ENCODE results near the gene IFNL1.
"Not testable (repeated sequence)": the region's sequence is repeated elsewhere in the genome, so short reads cannot be mapped to it uniquely, and the experiment has no call there.

The IFNL1 gene

DNA sequence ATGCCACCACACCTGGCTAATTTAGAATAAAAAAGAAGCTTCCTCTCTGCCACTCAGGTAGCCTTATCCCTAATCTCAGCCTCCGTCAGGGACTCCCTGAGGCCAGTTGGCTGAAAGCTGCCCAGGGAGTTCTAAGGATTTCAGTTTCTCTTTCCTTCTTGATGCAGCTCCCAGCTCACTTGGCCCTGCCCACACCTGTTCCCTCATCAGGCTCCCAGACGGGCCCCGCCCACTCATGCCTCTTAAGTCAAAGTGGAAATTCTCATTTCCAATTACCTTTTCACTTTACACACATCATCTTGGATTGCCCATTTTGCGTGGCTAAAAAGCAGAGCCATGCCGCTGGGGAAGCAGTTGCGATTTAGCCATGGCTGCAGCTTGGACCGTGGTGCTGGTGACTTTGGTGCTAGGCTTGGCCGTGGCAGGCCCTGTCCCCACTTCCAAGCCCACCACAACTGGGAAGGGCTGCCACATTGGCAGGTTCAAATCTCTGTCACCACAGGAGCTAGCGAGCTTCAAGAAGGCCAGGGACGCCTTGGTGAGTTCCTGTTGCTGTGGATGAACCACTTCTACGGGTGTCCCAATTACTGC lies at the start of gene IFNL1:
Gene IFNL1, plus strand, starts transcription at position 353 of the 591 bp plus-strand sequence. Its CDS starts 15 bp downstream, at position 368.
- DNase-seq (ENCODE audit: low read depth): no peak

DNA sequence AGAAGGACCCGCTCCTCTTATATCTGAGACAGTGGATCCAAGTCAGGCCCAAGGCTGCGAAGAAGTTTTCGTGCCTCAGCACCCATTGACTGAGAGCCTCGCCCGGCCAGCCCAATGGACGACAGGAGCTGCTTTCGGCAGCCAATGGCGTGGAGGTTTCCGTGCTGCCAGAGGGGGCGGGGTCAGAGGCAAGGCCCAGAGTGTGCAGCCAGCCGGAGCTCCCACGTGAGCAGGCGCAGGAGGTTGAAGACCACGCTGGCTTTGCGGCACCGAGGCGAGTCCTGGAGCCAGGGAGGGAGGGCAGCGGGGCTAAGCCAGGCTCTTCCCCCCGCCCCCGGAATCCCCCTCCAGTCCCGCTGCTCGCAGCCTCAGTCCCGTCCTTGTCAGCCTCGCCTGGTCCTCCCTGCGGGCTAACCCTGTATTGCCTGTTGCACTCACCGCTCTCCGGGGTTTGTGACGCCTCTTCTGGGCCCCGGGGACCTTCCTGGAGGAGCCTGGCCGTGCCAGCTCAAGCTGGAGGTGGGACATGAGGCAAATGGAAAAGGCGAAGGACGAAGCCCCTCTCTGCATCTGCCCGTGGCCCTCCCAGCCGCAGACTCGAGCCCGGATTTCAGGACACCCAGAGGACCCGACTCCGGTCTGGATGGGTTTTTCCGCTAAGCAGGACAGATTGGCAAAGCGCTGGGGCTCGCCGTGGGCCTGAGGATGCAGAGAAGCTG lies 49.1 kb upstream of the IFNL1 start:
- DNase-seq (ENCODE audit: low read depth): no peak

DNA sequence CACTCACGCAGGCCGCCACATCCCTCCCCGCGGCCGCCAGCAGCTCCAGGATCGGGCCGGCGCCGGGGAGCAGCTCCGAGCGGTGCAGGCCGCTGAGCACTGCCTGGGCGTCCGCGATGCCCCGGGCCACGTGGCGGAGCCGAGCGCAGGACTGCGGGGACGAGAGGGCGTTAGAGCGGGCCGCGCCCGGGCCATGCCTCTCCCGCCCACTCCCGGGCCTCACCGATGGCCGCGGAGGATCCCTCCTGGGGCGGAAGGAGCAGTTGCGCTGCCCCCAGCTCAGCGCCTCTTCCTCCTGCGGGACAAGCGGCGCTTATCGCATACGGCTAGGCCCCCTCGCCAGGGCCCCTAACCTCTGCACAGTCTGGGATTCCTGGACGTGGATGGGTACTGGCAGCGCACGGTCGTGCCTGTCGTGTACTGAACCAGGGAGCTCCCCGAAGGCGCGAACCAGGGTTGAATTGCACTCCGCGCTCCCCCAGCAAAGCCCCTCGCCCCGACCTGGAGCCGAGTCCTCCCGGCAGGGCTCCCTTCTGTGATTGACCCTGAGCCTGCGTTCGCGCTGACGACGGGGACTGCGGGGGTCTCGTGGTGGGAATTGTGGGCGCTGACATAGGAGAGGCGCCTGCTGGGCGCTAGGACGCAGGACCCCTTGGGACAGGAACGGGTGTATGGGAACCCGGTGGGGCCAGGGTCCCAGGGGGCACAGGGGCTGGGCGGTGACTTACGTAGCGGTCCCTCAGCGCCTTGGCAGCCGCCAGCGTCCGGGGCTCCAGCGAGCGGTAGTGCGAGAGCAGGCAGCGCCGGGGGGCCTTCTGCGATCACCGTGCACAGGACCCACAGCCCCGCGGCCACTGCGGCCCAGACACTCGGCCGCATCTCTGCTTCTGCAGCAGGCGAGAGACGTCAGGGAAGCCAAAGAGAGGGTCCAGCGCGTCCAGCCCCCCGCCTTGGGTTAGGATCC lies 48.2 kb upstream of the IFNL1 start:
- DNase-seq (ENCODE audit: low read depth): no peak

- no peak for DNase-seq (ENCODE audit: low read depth)
Measured at GRCh38 chr19:39248806-39249205, 47.4 kb upstream of the IFNL1 start, which contains the start of gene IFNL4. Gene IFNL4, minus strand, starts transcription at chr19:39248856.

- no peak for DNase-seq (ENCODE audit: low read depth)
Measured at GRCh38 chr19:39251081-39251480, 45.1 kb upstream of the IFNL1 start.

DNA sequence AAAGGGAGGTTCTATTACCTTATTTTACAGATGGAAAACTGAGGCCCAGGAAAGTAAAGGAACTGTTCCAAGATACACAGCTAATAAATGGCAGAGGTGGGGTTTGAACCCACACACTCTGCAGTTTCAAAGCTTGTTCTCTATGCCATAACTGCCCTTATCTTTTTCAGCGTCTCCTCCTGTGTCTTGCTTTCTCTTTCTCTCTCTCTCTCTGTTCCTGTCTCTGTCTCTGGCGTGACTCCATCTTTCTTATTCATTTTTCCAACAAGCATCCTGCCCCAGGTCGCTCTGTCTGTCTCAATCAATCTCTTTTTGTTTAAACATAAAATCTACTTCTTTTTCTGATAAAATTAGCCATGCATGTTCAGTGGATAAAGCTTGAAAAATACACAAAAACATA lies 44.4 kb upstream of the IFNL1 start:
- DNase-seq (ENCODE audit: low read depth): no peak

DNA sequence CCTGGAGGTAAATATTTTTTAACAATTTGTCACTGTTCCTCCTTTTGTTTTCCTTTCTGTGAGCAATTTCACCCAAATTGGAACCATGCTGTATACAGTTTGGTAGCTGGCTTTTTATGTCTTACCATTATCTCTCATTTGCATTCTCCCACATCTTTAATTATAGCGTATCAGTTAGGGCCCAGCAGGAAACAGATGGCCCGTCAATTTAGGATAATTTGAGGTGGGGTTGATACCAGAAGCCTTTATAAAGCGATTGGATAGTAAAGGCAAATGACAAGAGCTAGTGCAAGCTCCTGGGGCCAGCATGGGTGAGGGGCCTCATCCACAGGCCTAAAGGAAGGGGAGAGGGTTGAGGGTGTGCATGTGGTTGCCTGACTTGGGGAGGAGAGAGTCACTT lies 43.7 kb upstream of the IFNL1 start:
- no peak for DNase-seq (ENCODE audit: low read depth)

GRCh38 chr19:39253374-39254149 lies 42.6 kb upstream of the IFNL1 start:
- DNase-seq (ENCODE audit: low read depth): no peak

GRCh38 chr19:39254531-39255345 lies 41.5 kb upstream of the IFNL1 start:
- DNase-seq (ENCODE audit: low read depth): no peak

DNA sequence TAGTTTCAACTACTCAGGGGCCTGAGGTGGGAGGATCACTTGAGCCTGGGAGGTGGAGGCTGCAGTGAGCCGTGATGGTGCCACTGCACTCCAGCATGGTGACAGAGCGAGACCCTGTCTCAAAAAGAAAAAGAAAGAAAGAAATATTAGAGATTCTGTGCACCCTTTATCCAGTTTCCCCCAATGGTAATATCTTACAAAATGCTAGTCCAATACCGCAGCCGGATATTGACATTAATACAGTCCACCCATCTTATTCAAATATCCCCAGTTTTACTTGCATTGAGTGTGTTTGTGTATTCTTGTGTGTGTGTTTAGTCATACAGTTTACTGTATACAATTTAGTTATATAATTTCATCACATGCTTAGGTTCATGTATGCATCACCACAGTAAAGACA lies 39.0 kb upstream of the IFNL1 start:
- no peak for DNase-seq (ENCODE audit: low read depth)

- DNase-seq (ENCODE audit: low read depth): no peak
Measured at GRCh38 chr19:39261704-39262103, 34.5 kb upstream of the IFNL1 start.

DNA sequence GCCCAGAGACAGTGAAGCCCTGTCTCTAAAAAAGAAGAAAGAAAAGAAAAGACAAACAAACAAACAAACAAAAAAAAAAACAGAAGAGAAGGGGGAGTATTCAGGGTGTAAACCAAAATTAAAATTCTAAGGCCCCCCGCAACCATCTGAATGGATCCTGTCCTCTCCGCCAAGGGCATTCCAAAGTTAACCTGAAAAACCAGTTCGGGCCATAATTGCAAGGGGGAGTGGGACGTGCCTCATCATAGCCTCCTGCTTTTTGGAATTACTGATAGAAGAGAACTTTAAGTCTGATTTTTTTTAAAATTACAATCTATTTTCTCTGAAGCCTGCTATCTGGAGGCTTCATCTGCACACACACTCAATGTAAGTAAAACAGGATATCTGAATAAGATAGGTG lies 33.7 kb upstream of the IFNL1 start:
- DNase-seq (ENCODE audit: low read depth): no peak

GRCh38 chr19:39263912-39264305 lies 32.3 kb upstream of the IFNL1 start:
- DNase-seq (ENCODE audit: low read depth): no peak

DNA sequence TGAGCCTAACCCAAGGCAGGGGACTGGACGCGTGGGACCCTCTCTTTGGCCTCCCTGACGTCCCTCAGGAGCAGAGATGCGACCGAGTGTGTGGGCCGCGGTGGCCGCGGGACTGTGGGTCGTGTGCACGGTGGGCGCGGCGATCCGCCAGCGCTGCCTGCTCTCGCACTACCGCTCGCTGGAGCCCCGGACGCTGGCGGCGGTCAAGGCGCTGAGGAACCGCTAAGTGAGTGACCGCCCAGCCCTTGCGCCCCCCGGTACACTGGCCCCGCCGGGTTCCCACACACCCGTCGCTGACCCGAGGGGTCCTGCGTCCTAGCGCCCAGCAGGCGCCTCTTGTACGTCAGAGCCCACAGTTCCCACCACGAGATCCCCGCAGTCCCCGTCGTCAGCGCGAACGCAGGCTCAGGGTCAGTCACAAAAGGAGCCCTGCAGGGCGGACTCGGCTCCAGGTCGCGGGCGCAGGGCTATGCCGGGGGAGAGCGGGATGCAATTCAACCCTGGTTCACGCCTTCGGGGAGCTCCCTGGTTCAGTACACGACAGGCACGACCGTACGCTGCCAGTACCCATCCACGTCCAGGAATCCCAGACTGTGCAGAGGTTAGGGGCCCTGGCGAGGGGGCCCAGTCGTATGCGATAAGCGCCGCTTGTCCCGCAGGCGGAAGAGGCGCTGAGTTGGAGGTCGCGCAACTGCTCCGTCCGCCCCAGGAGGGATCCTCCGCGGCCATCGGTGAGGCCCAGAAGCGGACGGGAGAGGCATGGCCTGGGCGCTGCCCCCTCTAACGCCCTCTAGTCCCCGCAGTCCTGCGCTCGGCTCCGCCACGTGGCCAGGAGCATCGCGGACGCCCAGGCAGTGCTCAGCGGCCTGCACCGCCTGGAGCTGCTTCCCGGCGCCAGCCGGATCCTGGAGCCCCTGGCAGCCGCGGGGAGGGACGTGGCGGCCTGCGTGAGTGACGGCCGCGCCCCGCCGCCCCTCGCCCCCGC lies 31.6 kb upstream of the IFNL1 start:
- DNase-seq (ENCODE audit: low read depth): no peak

DNA sequence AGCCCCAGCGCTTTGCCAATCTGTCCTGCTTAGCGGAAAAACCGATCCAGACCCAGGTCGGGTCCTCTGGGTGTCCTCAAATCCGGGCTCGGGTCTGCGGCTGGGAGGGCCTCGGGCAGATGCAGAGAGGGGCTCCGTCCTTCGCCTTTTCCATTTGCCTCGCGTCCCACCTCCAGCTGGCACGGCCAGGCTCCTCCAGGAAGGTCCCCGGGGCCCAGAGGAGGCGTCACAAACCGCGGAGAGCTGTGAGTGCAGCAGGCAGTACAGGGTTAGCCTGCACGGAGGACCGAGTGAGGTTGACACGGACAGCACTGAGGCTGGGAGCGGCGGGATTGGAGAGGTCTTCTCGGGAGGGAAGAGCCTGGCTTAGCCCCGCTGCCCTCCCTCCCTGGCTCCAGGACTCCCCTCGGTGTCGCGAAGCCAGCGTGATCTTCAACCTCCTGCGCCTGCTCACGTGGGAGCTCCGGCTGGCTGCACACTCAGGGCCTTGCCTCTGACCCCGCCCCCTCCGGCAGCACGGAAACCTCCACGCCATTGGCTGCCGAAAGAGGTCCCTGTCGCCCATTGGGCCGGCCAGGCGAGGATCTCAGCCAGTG lies 30.8 kb upstream of the IFNL1 start:
- no peak for DNase-seq (ENCODE audit: low read depth)

GRCh38 chr19:39268085-39268484 lies 28.1 kb upstream of the IFNL1 start, which contains the start of gene IFNL2:
Gene IFNL2, plus strand, starts transcription at chr19:39268396. Its CDS starts 173 bp downstream, at chr19:39268569.
- not testable (repeated sequence) for DNase-seq (ENCODE audit: low read depth)

DNA sequence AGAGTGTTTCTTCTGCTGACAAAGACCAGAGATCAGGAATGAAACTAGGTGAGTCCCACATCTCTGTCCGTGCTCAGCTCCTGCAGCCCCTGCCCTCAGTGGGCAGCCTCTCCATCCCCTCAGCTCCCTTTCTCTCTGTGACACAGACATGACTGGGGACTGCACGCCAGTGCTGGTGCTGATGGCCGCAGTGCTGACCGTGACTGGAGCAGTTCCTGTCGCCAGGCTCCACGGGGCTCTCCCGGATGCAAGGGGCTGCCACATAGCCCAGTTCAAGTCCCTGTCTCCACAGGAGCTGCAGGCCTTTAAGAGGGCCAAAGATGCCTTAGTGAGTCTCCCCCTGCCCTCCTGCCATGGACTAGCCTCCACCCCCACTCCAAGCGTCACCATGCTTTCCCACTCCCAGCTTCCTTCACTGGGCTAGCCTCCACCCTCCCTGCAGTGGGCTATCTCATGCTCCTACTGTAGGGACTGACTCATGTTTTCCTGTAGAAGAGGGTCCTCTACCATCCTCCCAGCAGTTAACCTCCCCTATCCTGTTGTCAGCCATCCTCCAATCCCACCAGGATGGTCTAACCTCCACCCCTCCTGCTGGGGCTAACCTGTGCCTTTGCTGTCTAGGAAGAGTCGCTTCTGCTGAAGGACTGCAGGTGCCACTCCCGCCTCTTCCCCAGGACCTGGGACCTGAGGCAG lies 27.5 kb upstream of the IFNL1 start:
- DNase-seq (ENCODE audit: low read depth): not testable (repeated sequence)

DNA sequence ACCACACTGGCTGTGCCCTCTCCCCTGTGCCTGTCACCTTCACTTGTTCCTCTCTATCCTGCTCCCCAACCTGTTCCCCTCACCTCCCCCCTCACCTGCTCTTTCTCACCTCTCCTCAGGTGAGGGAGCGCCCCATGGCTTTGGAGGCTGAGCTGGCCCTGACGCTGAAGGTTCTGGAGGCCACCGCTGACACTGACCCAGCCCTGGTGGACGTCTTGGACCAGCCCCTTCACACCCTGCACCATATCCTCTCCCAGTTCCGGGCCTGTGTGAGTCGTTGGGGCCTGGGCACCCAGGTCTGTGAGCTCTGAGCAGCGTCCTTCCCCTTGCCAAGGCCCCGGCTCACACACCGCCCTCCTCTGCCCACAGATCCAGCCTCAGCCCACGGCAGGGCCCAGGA lies 26.8 kb upstream of the IFNL1 start:
- DNase-seq (ENCODE audit: low read depth): not testable (repeated sequence)
